ENCODE results near the gene CPHXL. TPM values are rescaled to one million over a fixed set of nuclear protein-coding genes. Genes with fewer than 3 reads are reported as not detected.

CPHXL gene
- total RNA-seq, 4 donors from 2014 or later: not detected

DNA sequence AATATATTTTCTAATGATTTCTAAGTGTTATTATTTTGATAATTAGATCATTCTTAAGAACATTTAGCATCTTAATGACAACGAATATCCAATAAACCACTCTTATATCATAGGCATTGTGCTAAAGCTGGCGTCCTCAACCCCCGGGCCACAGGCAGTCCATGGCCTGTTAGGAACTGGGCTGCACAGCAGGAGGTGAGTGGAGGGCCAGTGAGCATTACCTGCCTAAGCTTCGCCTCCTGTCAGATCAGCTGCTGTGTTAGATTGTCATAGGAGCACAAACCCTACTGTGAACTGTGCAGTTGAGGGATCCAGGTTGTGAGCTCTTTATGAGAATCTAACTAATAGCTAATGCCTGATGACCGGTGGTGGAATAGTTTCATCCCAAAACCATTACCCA is 28.7 kb downstream of the CPHXL start:
- intact Hi-C loops (cut with DNase I; ENCODE audit: low total_unique reads): no loop called here
- 91 to 95% methylated on average over 5 of the region's 5 CpGs for WGBS, 2 donors
- no peak for TF ChIP-seq POLR2A (IDR thresholded peaks at IDR 0.05)
- TF ChIP-seq, protein P1, sequence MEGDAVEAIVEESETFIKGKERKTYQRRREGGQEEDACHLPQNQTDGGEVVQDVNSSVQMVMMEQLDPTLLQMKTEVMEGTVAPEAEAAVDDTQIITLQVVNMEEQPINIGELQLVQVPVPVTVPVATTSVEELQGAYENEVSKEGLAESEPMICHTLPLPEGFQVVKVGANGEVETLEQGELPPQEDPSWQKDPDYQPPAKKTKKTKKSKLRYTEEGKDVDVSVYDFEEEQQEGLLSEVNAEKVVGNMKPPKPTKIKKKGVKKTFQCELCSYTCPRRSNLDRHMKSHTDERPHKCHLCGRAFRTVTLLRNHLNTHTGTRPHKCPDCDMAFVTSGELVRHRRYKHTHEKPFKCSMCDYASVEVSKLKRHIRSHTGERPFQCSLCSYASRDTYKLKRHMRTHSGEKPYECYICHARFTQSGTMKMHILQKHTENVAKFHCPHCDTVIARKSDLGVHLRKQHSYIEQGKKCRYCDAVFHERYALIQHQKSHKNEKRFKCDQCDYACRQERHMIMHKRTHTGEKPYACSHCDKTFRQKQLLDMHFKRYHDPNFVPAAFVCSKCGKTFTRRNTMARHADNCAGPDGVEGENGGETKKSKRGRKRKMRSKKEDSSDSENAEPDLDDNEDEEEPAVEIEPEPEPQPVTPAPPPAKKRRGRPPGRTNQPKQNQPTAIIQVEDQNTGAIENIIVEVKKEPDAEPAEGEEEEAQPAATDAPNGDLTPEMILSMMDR (IDR thresholded peaks at IDR 0.05): no peak
- no peak for DNase-seq (ENCODE audit: low spot score in 2 of 2)
- no peak overlapping the region for H3K4me3 ChIP-seq (ENCODE audit: low read depth, poor library complexity, severe bottlenecking)

DNA sequence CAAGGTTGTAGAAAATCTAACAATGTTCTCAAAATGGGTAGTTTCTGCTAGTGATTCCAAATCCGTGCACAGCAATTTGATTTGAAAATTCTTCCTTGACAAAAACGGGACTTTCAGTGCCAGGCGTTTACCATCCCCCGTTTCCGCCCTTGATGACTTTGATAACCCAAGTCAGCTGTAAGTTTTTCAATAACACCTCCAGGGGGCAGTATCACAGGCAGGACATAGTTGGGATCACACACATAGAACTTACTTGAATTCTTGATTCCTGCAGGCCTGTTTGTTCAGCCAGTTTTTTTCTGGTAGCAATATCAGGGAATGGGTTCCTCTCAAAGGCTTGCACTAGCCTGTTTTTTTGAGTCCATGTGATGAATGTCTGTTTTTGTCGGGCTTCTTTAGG is 30.6 kb downstream of the CPHXL start:
- intact Hi-C loops (cut with DNase I; ENCODE audit: low total_unique reads): no loop called here
- WGBS, 2 donors: 87 to 92% methylated on average over 6 of the region's 6 CpGs
- DNase-seq (ENCODE audit: low spot score in 2 of 2): no peak
- TF ChIP-seq, protein P1 (IDR thresholded peaks at IDR 0.05): no peak
- TF ChIP-seq POLR2A (IDR thresholded peaks at IDR 0.05): no peak
- no peak overlapping the region for H3K4me3 ChIP-seq (ENCODE audit: low read depth, poor library complexity, severe bottlenecking)

DNA sequence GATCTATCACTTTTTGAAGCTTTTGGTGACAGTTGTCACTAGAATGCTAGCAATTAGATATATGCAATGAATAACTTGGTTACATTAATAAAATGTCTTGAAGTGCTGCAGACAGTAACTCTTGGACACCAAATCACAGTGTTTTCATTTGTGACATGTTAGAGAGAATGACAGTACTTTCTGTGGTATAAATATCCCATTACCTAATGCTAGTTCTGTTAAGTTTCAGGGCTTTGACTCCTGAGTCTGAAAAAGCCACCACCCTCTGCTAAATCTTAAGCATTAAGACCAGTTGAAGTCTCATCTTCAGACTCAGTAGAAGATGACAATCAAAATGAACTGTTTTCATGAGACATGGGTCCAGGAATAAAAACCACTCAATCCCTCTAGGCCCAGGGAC is 38.9 kb downstream of the CPHXL start:
- no peak overlapping the region for H3K4me3 ChIP-seq (ENCODE audit: low read depth, poor library complexity, severe bottlenecking)
- intact Hi-C loops (cut with DNase I; ENCODE audit: low total_unique reads): no loop called here
- TF ChIP-seq POLR2A (IDR thresholded peaks at IDR 0.05): no peak
- TF ChIP-seq, protein P1 (IDR thresholded peaks at IDR 0.05): no peak
- no peak for DNase-seq (ENCODE audit: low spot score in 2 of 2)

DNA sequence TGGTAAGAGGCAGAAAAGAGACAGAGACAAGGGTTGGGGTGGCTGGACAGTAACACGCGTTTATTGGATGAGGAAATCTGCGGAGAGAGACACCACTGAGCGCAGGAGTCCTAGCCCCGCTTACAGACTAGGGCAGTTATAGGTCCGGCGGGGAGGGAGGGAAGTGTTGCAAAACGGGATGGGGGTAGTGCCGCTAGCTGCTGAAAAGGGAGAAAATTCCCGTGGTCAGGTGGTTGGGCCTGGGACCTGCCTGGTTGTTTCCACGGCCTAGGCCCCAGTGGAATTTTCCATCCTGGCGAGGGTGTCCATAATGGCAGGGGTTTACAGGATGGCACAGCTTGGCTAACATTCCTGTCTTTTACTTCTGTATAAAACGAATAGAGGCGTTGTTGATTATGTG is 44.0 kb downstream of the CPHXL start:
- intact Hi-C loops (cut with DNase I; ENCODE audit: low total_unique reads): no loop called here
- WGBS, 2 donors: 90 to 91% methylated on average over 14 of the region's 14 CpGs
- TF ChIP-seq POLR2A (IDR thresholded peaks at IDR 0.05): no peak
- TF ChIP-seq, protein P1 (IDR thresholded peaks at IDR 0.05): no peak
- no peak overlapping the region for H3K4me3 ChIP-seq (ENCODE audit: low read depth, poor library complexity, severe bottlenecking)
- no peak for DNase-seq (ENCODE audit: low spot score in 2 of 2)

DNA sequence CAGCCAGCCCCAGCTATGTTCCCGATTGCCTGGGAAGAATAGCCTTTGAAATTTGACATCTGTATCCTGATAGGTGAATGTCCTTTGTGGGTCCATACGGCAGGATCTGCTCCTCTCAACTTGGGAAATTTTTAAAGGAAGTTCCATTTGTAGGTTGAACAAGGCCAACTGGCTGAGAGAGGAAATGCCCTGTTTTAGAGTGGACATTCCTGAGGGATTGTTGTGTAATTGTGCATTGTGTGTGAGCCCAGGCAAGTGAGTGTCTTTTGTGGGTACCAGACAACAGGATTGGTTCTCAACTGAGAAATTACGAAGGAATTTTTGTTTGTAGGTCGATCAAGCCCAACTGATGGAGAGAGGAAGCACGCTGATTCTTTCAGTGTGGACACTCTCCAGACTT is 46.9 kb downstream of the CPHXL start:
- 84 to 91% methylated on average over 5 of the region's 5 CpGs for WGBS, 2 donors
- H3K4me3 ChIP-seq (ENCODE audit: low read depth, poor library complexity, severe bottlenecking): no peak overlapping the region
- intact Hi-C loops (cut with DNase I; ENCODE audit: low total_unique reads): no loop called here
- no peak for DNase-seq (ENCODE audit: low spot score in 2 of 2)
- no peak for TF ChIP-seq POLR2A (IDR thresholded peaks at IDR 0.05)
- TF ChIP-seq, protein P1 (IDR thresholded peaks at IDR 0.05): no peak

DNA sequence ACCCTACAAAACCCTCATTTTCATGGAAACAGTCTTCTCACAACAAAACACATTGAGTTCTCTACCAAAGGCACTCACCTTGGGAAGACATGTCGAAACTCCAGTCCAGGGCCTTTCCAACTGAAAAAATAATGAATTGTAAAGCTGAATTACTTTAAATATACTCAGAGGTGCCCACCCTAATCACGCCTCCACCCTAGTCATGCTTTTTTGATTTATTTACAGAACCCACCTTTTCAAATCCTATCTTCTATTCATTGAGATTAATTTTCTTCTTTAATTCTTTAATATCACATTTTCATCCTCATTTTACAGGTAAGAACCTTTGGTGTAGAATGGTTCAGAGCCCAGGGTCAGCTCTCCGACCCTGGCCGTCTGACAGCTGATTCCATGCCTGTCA is 49.4 kb downstream of the CPHXL start, which contains the start of gene CPHXL2:
Gene CPHXL2 (minus strand): TSS at position 101 of the 400 bp plus-strand sequence. CDS start 10 bp downstream, at position 91.
- intact Hi-C loops (cut with DNase I; ENCODE audit: low total_unique reads): no loop called here
- no peak within 1 kb of the TSS for H3K4me3 ChIP-seq (ENCODE audit: low read depth, poor library complexity, severe bottlenecking)
- no peak for DNase-seq (ENCODE audit: low spot score in 2 of 2)
- 96 to 98% methylated on average over 4 of the region's 4 CpGs for WGBS, 2 donors
- no peak for TF ChIP-seq POLR2A (IDR thresholded peaks at IDR 0.05)
- TF ChIP-seq, protein P1 (IDR thresholded peaks at IDR 0.05): no peak
